Activated CD4-positive, CD25-positive, alpha-beta regulatory T cell treated with anti-CD3 and anti-CD28 coated beads, Interleukin-2, amount 50 U/mL, for 24 hours (primary cell): Measurements from ENCODE around the gene FYN.

ENCODE experiments used
- ATAC-seq, 2 donors: fragments of 150-1000 bp; cut with Tn5 transposase; one replicate each; pipeline ENCODE4 v1.10.0; 2021; ENCODE audit warnings: mild to moderate bottlenecking in 1 of 2, moderate library complexity in 1 of 2

Gene FYN

GRCh38 chr6:111767752-111768430, 105.4 kb downstream of the FYN start:
- no peak for ATAC-seq

- ATAC-seq, result no peak
Observed at GRCh38 chr6:111766201-111766857, 106.9 kb downstream of the FYN start.

DNA sequence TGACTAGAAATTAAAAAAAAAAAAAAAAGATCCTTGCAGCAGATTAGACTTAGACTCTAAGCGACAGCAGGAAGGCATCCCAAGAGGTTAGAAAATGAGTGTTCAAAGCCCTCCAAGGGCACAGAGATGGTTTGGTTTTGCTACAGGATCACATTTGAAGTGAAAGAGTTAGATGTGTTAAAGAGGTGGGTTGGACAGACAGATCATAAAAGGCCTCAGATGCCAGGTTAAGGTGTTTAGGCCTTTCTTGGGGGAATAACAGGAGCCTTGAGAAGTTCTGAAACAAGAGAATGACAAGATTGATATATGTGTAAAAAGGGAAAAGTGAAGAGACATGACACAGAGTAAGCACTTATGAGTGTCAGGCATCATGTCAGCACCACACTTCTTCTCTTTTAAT, 107.5 kb downstream of the FYN start:
- ATAC-seq, result peak; percentile 7 to 27

- ATAC-seq, result peak; percentile 74 to 79
Observed at GRCh38 chr6:111764238-111765175, 108.7 kb downstream of the FYN start.

GRCh38 chr6:111763381-111763780, 109.9 kb downstream of the FYN start:
- no peak for ATAC-seq

GRCh38 chr6:111761783-111762312, 111.4 kb downstream of the FYN start:
- peak in 1 of 2 donors; percentile 2 for ATAC-seq

- no peak for ATAC-seq
Observed at GRCh38 chr6:111761212-111761611, 112.0 kb downstream of the FYN start.

- peak; percentile 44 to 46 for ATAC-seq
Observed at GRCh38 chr6:111759836-111760785, 113.1 kb downstream of the FYN start.

- peak; percentile 16 to 23 for ATAC-seq
Observed at GRCh38 chr6:111759331-111759835, 113.9 kb downstream of the FYN start.

DNA sequence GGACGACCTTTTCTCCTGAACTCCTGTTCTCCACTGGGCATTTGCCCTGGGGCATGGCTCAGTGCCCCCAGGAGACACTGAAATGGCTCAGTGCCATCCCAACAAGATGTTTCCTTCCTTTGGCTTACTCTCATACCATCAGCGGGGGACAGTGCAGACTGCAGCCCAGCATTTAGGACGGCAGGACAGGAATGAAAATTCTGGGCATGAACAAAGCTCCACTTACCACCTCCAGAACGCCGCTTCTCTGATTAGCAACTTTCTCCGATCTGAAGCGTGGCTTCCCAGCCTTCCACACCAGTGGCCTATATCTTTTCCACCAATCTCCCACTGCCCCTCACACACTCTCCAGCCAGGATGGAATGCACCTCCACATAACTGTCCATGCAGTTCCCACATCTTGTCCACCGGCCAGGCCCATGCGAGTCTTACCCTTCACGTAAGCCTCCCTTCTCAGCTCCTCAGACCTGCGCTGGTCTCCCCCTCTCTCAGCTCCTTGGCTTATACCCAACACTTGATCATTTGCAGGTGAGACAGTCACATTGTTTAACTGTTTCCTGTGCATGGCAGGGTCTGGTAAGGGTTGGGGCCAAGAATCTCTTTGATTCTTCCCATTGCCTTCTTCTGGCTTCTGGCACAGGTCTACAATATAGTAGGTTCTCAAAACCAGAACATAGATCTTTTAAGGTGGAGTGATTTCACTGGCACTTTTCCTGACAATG, 114.5 kb downstream of the FYN start:
- ATAC-seq, result peak; percentile 11 to 36

GRCh38 chr6:111757342-111757741, 115.9 kb downstream of the FYN start:
- ATAC-seq, result no peak

DNA sequence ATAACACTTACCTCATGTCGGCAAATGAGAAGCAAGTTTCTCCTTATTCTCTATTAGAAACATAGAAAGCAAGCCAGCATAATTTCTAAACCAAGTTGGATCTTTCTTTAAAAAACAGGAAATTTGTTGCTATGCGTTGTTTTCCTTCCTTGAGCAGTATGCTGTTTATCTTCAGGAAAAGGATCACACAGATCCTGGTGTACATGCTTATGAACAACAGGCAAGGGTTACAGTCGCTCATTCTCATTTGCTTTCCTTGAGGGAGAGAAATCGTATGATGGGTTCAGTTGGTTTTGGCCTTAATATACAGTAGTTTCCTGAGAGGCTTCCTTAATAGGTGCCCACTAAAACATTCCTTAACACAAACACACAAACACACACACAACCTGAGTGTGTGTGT, 118.8 kb downstream of the FYN start:
- no peak for ATAC-seq

GRCh38 chr6:111753573-111753972, 119.7 kb downstream of the FYN start:
- no peak for ATAC-seq

DNA sequence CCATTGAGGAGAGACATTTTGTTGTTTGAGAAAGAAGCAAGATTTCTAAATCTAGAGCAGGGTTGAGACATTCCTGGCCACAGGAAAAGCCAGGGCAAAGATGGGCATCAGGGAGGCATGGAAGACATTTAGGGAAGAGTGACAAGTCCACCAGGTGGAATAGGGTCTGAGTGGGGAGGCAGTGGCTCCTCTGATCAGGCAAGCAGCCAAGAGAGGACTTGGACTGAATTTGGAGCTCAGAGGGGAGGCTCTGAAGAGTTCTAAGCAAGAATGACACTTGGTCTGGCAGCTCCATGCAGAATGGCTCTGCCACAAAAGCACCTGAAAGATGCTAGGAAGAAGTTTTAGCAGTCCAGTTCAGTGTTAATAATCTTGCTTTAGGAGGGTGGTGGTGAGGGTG, 120.8 kb downstream of the FYN start:
- no peak for ATAC-seq

- peak; percentile 77 to 79 for ATAC-seq
Observed at GRCh38 chr6:111750753-111751673, 122.2 kb downstream of the FYN start.

DNA sequence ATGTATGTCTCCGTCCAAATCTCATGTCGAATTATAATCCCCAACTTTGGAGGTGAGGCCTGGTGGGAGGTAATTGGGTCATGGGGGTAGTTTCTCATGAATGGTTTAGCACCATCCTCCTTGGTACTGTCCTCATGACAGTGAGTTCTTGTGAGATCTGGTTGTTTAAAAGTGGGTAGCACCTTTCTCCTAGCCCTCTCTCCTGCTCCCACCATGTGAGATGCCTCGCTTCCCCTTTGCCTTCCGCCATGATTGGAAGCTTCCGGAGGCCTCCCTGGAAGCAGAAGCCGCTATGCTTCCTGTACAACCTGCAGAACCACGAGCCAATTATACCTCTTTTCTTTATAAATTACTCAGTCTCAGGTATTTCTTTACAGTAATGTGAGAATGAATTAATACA, 123.1 kb downstream of the FYN start:
- ATAC-seq, result no peak

DNA sequence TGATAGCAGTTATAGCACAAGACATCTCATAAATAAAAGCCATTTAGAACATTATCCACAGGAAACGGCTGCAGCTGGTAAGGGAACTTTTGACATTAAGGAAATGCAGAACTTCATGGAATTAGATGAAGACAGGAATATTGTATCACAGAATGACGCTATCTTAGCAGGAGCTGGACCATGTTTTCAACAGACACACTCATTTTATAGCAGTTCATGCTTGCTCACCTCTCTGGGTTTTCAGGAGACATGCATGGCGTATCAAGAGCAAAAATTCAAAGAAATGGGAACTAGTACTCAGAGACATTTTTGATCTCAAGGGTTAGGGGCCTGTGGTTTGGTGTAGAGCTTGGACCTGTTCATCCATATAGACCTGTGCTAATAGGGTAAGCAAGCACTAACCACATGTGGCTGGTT, 125.0 kb downstream of the FYN start:
- ATAC-seq, result no peak

DNA sequence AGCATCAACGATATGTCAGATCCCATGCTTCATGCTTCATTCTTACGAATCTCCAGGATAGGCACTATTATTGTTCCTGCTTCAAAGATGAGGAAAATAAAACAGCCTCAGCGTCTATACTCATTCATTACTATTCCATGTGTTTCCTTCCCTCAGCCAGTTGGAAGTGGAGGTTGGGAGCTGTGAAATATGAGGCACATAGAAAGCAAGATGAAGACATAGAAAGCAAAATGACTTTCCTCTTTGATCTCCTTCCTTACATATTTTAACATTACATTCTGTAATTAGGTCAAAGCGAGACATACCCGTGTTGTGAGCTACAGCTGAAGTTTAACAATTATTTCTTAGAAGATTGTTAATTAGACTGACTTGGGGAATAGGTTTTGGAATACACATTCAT, 125.4 kb downstream of the FYN start:
- no peak for ATAC-seq

GRCh38 chr6:111747396-111747795, 125.9 kb downstream of the FYN start:
- peak in 1 of 2 donors; percentile 31 for ATAC-seq

GRCh38 chr6:111746983-111747382, 126.3 kb downstream of the FYN start:
- ATAC-seq, result no peak
